GM12878 (cell line): ENCODE measurements around the gene NUP54. TPM values are rescaled to one million over a fixed set of nuclear protein-coding genes. Genes with fewer than 3 reads are reported as not detected.

Experiments
- ATAC-seq: fragments of 200-7000 bp; cut with Tn5 transposase; 3 replicates; pipeline ENCODE4 v1.9.1; 2020; ENCODE audit warnings: mild to moderate bottlenecking, moderate library complexity
- BruUV-seq: library from RNA; stranded (reverse); fragments of 400-500 nt; replicated peaks from 2 replicates; lab custom pipeline; 2021; lab: Mats Ljungman, UMichigan
- CTCF ChIA-PET: fragments of 300-600 bp; sonication (Branson Sonifier 250); formaldehyde crosslinking; extraction: SDS; loops from one replicate; lab custom pipeline; 2021; ENCODE audit warnings: inconsistent platforms; lab: Yijun Ruan, JAX
- POLR2A ChIA-PET: fragments of 350-600 bp; formaldehyde crosslinking; extraction: SDS; loops from one replicate; lab custom pipeline; 2021; ENCODE audit warnings: inconsistent platforms; lab: Charles Lee
- RAD21 ChIA-PET: fragments of 300-600 bp; sonication (Branson Sonifier 250); formaldehyde crosslinking; loops from one replicate; lab custom pipeline; 2023; ENCODE audit warnings: antibody characterized with exemption; ENCODE audit not compliant: unreplicated experiment; lab: Charles Lee
- SMC1A ChIA-PET: fragments of 300-600 bp; sonication (Branson Sonifier 250); formaldehyde crosslinking; loops from one replicate; lab custom pipeline; 2023; ENCODE audit not compliant: unreplicated experiment, uncharacterized antibody; lab: Charles Lee
- DNase-seq: peaks from one replicate; pipeline ENCODE4 v3.0.0-alpha.2; 2011; ENCODE audit warnings: low read depth, low spot score
- FAIRE-seq: peaks from 3 replicates; lab custom pipeline; 2011; peaks lifted over from hg19 to GRCh38; lab: Jason Lieb, UNC
- H2AFZ ChIP-seq: 2 replicates; pipeline ENCODE4 v1.6.0; 2011; ENCODE audit warnings: low read depth, low read length, control low read depth; ENCODE audit not compliant: control insufficient read depth
- H3K27ac ChIP-seq: 2 replicates; pipeline ENCODE4 v1.5.1; 2011; ENCODE audit warnings: control low read depth; ENCODE audit not compliant: control insufficient read depth, insufficient read depth
- H3K27me3 ChIP-seq, 2 experiments: replicated peaks in 1 of 2; 2 replicates each; pipeline versions ENCODE4 v1.6.0 to v1.6.1; 2011; ENCODE audit warnings: low read length in 1 of 2; ENCODE audit not compliant: control insufficient read depth in 2 of 2, insufficient read depth in 2 of 2
- H3K36me3 ChIP-seq, 2 experiments: 2 replicates each; pipeline ENCODE4 v1.5.1; 2011; ENCODE audit warnings: low read length in 1 of 2; ENCODE audit not compliant: control insufficient read depth in 2 of 2, insufficient read depth in 2 of 2
- H3K4me1 ChIP-seq: 2 replicates; pipeline ENCODE4 v1.6.1; 2011; ENCODE audit warnings: mild to moderate bottlenecking, low read length, moderate library complexity, mixed read lengths; ENCODE audit not compliant: control insufficient read depth, insufficient read depth
- H3K4me2 ChIP-seq: 2 replicates; pipeline ENCODE4 v1.6.0; 2011; ENCODE audit warnings: control low read depth; ENCODE audit not compliant: control insufficient read depth, insufficient read depth
- H3K4me3 ChIP-seq: fragments of 200-600 bp; sonication (generic); 2 replicates; pipeline ENCODE4 v1.5.1; 2016
- H3K79me2 ChIP-seq: 2 replicates; pipeline ENCODE4 v1.6.0; 2011; ENCODE audit warnings: low read length; ENCODE audit not compliant: control insufficient read depth, insufficient read depth
- H3K9ac ChIP-seq: 2 replicates; pipeline ENCODE4 v1.8.0; 2011; ENCODE audit warnings: low read length, control low read depth, mixed read lengths; ENCODE audit not compliant: control insufficient read depth, insufficient read depth
- H3K9me3 ChIP-seq: replicated peaks from 3 replicates; pipeline ENCODE4 v1.5.1; 2011; ENCODE audit warnings: mild to moderate bottlenecking, low read length; ENCODE audit not compliant: control insufficient read depth, insufficient read depth
- H4K20me1 ChIP-seq: 2 replicates; pipeline ENCODE4 v1.6.0; 2011; ENCODE audit not compliant: control insufficient read depth, insufficient read depth
- ATF2 ChIP-seq: IDR thresholded peaks from 2 replicates; pipeline ENCODE4 v1.6.1; 2012; ENCODE audit warnings: low read length, inconsistent platforms
- CHD1 ChIP-seq: IDR thresholded peaks from 2 replicates; pipeline ENCODE4 v1.6.1; 2012; ENCODE audit warnings: low read depth, low read length, improper control_type of control experiment
- DPF2 ChIP-seq: fragments of 450-650 bp; IDR thresholded peaks from 2 replicates; pipeline ENCODE4 v1.6.1; 2017; ENCODE audit warnings: mild to moderate bottlenecking
- FOXK2 ChIP-seq: fragments of 450-650 bp; IDR thresholded peaks from 2 replicates; pipeline ENCODE4 v1.6.1; 2017; ENCODE audit warnings: mild to moderate bottlenecking, moderate library complexity
- HDAC2 ChIP-seq: fragments of 200-600 bp; sonication (generic); IDR thresholded peaks from 2 replicates; pipeline ENCODE4 v1.6.1; 2017
- MEF2B ChIP-seq: fragments of 450-650 bp; IDR thresholded peaks from 2 replicates; pipeline ENCODE4 v1.6.1; 2018; ENCODE audit warnings: mild to moderate bottlenecking, moderate library complexity; ENCODE audit not compliant: partially characterized antibody, poor library complexity, severe bottlenecking
- NFYA ChIP-seq: IDR thresholded peaks from 2 replicates; pipeline ENCODE4 v1.6.1; 2011; ENCODE audit warnings: low read depth, mild to moderate bottlenecking, low read length, improper control_type of control experiment, borderline replicate concordance
- POLR2A ChIP-seq: IDR thresholded peaks from 2 replicates; pipeline ENCODE4 v1.6.1; 2011; ENCODE audit warnings: low read depth, mild to moderate bottlenecking, low read length
- RAD21 ChIP-seq: IDR thresholded peaks from 2 replicates; pipeline ENCODE4 v1.6.1; 2011; ENCODE audit warnings: mild to moderate bottlenecking, low read depth, low read length, moderate library complexity; ENCODE audit not compliant: insufficient read depth
- RB1 ChIP-seq: fragments of 450-650 bp; formaldehyde crosslinking; IDR thresholded peaks from 2 replicates; pipeline ENCODE4 v1.6.1; 2017; ENCODE audit warnings: mild to moderate bottlenecking, borderline replicate concordance
- RFX5 ChIP-seq: IDR thresholded peaks from 2 replicates; pipeline ENCODE4 v1.6.1; 2011; ENCODE audit warnings: low read depth, low read length, improper control_type of control experiment
- STAT3 ChIP-seq: IDR thresholded peaks from 2 replicates; pipeline ENCODE4 v1.6.1; 2011; ENCODE audit warnings: low read depth, low read length, improper control_type of control experiment
- USF1 ChIP-seq: IDR thresholded peaks from 2 replicates; pipeline ENCODE4 v1.6.1; 2011; ENCODE audit warnings: borderline replicate concordance, low read depth, mild to moderate bottlenecking, moderate library complexity, mixed read lengths, low read length; ENCODE audit not compliant: insufficient read depth; ENCODE audit errors: extremely low read length
- WRNIP1 ChIP-seq: IDR thresholded peaks from 2 replicates; pipeline ENCODE4 v1.6.1; 2011; ENCODE audit warnings: low read depth, low read length, improper control_type of control experiment, borderline replicate concordance
- YY1 ChIP-seq: IDR thresholded peaks from 2 replicates; pipeline ENCODE4 v1.6.1; 2011; ENCODE audit warnings: low read depth, mild to moderate bottlenecking, low read length
- WGBS: methylation state at CpG from one replicate; pipeline ENCODE4 v1.1.6; 2016; ENCODE audit warnings: low lambda C conversion rate; ENCODE audit not compliant: insufficient replicate concordance, insufficient coverage; ENCODE audit errors: missing lambda C conversion rate; 5-methylcytosine and 5-hydroxymethylcytosine counted together
- in situ Hi-C: fragments of 300-500 bp; cut with MboI; formaldehyde crosslinking; loops from 9 replicates; pipeline ENCODE4 v1.14.3; 2018; ENCODE audit warnings: mixed read lengths
- intact Hi-C: fragments of 100-400 bp; cut with micrococcal nuclease; formaldehyde crosslinking; loops from one replicate; pipeline ENCODE4 v1.14.2; 2022; ENCODE audit not compliant: unreplicated experiment
- polyA plus RNA-seq, 11 experiments: library from polyadenylated mRNA; depleted of rRNA in 4 of 11; unstranded in 6 of 11; stranded (reverse) in 5 of 11; fragments of >200 nt; fragmentation: Nextera tagmentation in 4 of 11; fragmentation: Illumina TruSeq in 1 of 11; extraction: Ambion mirVana in 4 of 11; extraction: Trizol in 1 of 11; gene quantifications; 1 replicate in 1 of 11; 2 replicates in 10 of 11; pipeline versions ENCODE4 v1.2.1 to v1.2.3, GENCODE V29; 2011 to 2016; ENCODE audit warnings: inconsistent platforms in 2 of 11, missing spikeins in 2 of 11, low read depth in 1 of 11
- total RNA-seq, 4 experiments: library from RNA; depleted of rRNA in 3 of 4; stranded (reverse); fragments of >200 nt in 3 of 4; fragmentation: Illumina TruSeq in 1 of 4; extraction: Trizol in 1 of 4; gene quantifications; 2 replicates each; pipeline versions ENCODE4 v1.2.1 to v1.2.3, GENCODE V29; 2013 to 2021

Gene NUP54
- total and polyA plus RNA-seq, 10 of the 15 experiments (the other 5 are each of a cell fraction or from before 2014, with no cell fraction given), result 17.5 to 69.0 (median 42.3) TPM

- TF ChIP-seq POLR2A, result no peak
- no peak for TF ChIP-seq NFYA
- TF ChIP-seq RB1, result no peak
- TF ChIP-seq MEF2B, result no peak
- no peak for TF ChIP-seq RAD21
- no peak for TF ChIP-seq ATF2
- TF ChIP-seq WRNIP1, result no peak
- no peak for TF ChIP-seq RFX5
- no peak for TF ChIP-seq CHD1
- no peak for TF ChIP-seq USF1
- TF ChIP-seq, all 136 proteins: peak for 0
Observed at GRCh38 chr4:76078033-76078613, 70.1 kb downstream of the NUP54 start (continued).

GRCh38 chr4:76074993-76075600, 73.1 kb downstream of the NUP54 start:
- ChIA-PET CTCF (no interaction called here), RAD21 (no interaction called here), POLR2A (no interaction called here), SMC1A (interaction anchor here (1.6 kb wide), 1 partner anchor 79 kb away, joined by 4 read pairs; no protein-coding TSS in a partner anchor)
- Histone ChIP-seq H3K4me1 (no peaks in the 10 kb centered on the region), H3K79me2 (no peaks in the 10 kb centered on the region), H2AFZ (no peak overlapping the region), H3K4me2 (no peak overlapping the region), H3K27me3 (peaks cover 0 to 8% of the 10 kb centered on the region in 2 experiments; a peak in 1 of 4 replicates), H3K27ac (no peak overlapping the region), H3K4me3 (no peak overlapping the region), H3K36me3 (no peaks in the 10 kb centered on the region), H3K9ac (no peak overlapping the region), H4K20me1 (no peaks in the 10 kb centered on the region), H3K9me3 (no peaks in the 10 kb centered on the region)
- intact Hi-C loops (no loop called here), in situ Hi-C loops (no loop called here)
- no peak for TF ChIP-seq DPF2
- no peak for TF ChIP-seq YY1
- no peak for TF ChIP-seq STAT3
- TF ChIP-seq FOXK2, result no peak
- no peak for TF ChIP-seq HDAC2
- ATAC-seq (no peak), FAIRE-seq (no peak), DNase-seq (no peak)
- WGBS, result 36% methylated on average over 4 of the region's 4 CpGs
- BruUV-seq, result no TSS peak
